ENCODE results near the gene RAC3. TPM values are rescaled to one million over a fixed set of nuclear protein-coding genes. Genes with fewer than 3 reads are reported as not detected.

The RAC3 gene
- total RNA-seq, 4 donors from 2014 or later = 1.8 to 2.5 (median 2.2) TPM

DNA sequence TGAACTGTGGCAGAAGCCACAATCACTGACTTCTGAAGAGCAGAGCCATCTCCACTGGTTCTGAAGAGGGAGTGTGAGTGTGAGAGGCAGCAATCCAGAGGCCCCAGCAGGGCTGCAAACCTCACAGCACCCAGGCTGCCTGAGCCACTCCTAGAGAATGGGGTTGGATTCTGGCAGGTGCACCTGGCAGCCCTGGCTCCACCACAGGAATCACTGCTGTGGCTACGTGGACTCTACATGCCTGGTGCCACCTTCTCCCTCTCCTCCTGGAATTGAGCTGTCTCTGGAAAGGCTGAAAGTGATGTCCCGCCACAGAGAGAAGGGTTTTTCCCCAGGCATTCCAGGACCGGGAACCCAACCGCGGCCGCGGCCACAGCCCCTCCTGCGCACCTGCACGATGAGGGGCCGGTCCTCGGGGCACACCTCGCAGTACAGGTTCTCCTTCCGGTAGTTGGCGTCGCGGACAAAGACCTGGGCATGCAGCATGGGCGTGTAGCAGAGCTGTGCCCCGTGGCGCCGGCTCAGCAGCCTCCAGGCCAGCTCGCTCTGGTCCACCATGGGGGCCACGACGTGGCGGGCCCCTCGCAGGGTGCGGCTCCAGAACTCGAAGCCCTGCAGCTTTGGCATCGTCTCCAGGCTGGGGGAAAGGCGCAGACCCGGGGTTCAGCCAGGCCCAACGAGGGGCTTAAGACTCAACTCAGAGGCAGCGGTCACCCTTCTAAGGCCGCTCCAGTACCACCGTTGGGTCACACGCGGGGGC lies 33.1 kb downstream of the RAC3 start:
- intact Hi-C loops (cut with DNase I) = no loop called here
- Histone ChIP-seq H3K9me3 (no peaks in the 10 kb centered on the region), H3K4me1 (peaks cover 25 to 33% (median 28%) of the 10 kb centered on the region in 4 donors), H3K4me3 (peak overlapping the region; percentile 80 to 90 (median 86)), H3K36me3 (peaks cover 17 to 48% (median 45%) of the 10 kb centered on the region in 4 donors), H3K27ac (replicated peaks in 1 of 4) (peak overlapping the region; percentile 79 to 91 (median 88)), H3K27me3 (no peaks in the 10 kb centered on the region)
- WGBS = 43% methylated on average over 22 of the region's 36 CpGs
- TF ChIP-seq, protein P1, sequence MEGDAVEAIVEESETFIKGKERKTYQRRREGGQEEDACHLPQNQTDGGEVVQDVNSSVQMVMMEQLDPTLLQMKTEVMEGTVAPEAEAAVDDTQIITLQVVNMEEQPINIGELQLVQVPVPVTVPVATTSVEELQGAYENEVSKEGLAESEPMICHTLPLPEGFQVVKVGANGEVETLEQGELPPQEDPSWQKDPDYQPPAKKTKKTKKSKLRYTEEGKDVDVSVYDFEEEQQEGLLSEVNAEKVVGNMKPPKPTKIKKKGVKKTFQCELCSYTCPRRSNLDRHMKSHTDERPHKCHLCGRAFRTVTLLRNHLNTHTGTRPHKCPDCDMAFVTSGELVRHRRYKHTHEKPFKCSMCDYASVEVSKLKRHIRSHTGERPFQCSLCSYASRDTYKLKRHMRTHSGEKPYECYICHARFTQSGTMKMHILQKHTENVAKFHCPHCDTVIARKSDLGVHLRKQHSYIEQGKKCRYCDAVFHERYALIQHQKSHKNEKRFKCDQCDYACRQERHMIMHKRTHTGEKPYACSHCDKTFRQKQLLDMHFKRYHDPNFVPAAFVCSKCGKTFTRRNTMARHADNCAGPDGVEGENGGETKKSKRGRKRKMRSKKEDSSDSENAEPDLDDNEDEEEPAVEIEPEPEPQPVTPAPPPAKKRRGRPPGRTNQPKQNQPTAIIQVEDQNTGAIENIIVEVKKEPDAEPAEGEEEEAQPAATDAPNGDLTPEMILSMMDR (IDR thresholded peaks at IDR 0.05) = no peak
- TF ChIP-seq EP300 (IDR thresholded peaks at IDR 0.05) (no peak), POLR2AphosphoS5 (IDR thresholded peaks at IDR 0.05) (no peak), POLR2A (IDR thresholded peaks at IDR 0.05; ENCODE audit: low read depth) (no peak)
- no peak for DNase-seq (ENCODE audit: extremely low spot score)

DNA sequence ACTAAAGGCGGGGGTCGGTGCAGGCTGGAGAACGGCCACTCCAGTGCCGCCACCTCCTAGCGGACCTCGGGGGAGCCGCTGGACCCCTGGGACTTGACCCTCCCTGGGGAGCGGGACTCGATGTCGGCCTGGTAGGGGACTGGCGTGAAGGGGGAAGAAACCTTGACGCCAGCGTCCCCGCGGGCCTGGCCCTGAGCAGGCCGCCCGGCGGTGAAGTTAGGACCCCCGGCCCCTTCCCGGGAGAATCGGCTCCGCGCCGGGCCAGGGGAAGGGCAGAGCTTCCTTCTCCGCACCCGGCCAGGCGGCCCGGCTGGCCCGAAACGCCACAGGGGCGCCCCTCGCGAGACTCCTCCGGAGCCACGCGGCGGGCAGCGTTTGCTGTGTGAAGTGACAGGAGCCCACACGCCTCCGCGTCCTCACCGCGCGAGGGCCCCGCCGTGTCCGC lies 33.7 kb downstream of the RAC3 start:
- H3K36me3 ChIP-seq = peaks cover 16 to 42% (median 39%) of the 10 kb centered on the region in 4 donors
- H3K4me1 ChIP-seq = peaks cover 25 to 33% (median 28%) of the 10 kb centered on the region in 4 donors
- H3K27ac ChIP-seq (replicated peaks in 1 of 4) = peak overlapping the region; percentile 79 to 91 (median 88)
- WGBS = 5% methylated on average over 8 of the region's 47 CpGs
- DNase-seq (ENCODE audit: extremely low spot score) = no peak
- H3K9me3 ChIP-seq = no peaks in the 10 kb centered on the region
- no peaks in the 10 kb centered on the region for H3K27me3 ChIP-seq
- TF ChIP-seq, protein P1 (IDR thresholded peaks at IDR 0.05) = no peak
- TF ChIP-seq EP300 (IDR thresholded peaks at IDR 0.05) (no peak), POLR2AphosphoS5 (IDR thresholded peaks at IDR 0.05) (no peak), POLR2A (IDR thresholded peaks at IDR 0.05; ENCODE audit: low read depth) (no peak)
- peak overlapping the region; percentile 80 to 90 (median 86) for H3K4me3 ChIP-seq
- intact Hi-C loops (cut with DNase I) = no loop called here

DNA sequence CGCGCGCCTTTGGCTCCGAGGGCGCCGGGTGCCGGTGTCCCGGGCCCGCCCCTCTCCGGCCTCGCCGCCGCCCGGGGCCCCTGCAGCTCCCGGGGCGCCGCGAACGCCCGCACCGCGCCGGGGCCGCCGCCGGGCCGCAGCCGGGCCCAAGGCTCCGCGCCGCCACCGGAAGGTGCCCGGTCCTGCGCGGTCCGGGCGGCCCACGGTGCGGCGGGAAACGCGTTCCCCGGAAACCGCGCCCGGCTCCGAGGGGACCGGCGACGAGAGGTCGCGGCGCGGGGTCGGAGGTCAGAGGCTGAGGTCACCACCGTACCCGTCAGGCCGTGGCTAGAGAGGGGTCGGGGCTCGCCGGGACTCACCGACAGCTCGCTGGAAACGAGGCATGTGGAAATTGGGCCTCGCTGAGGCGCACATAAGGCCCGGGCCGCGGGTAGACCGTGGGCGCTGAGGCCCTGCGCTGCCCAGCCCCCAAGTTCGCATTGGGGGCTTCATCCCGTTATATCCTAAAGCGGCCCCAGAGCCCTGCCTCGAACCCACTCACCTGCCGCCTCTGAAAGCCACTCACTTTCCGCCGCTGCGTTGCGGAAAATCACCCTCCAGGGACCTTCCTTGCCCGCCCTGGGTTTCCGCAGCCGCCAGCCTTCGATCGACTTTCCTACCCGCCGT lies 34.3 kb downstream of the RAC3 start, which contains the start of gene DUS1L:
Gene DUS1L (minus strand): TSS at position 167 of the 666 bp plus-strand sequence. CDS start 745 bp downstream, outside the sequence.
- intact Hi-C loops (cut with DNase I) = no loop called here
- Histone ChIP-seq H3K4me3 (peak within 1 kb of the TSS; percentile 80 to 90 (median 86)), H3K27ac (replicated peaks in 1 of 4) (peak within 1 kb of the TSS; percentile 79 to 91 (median 88)), H3K27me3 (no peaks in the 10 kb centered on the region), H3K9me3 (no peaks in the 10 kb centered on the region), H3K36me3 (peaks cover 16 to 36% (median 34%) of the 10 kb centered on the region in 4 donors), H3K4me1 (peaks cover 25 to 33% (median 28%) of the 10 kb centered on the region in 4 donors)
- TF ChIP-seq, protein P1 (IDR thresholded peaks at IDR 0.05) = no peak
- TF ChIP-seq POLR2AphosphoS5 (IDR thresholded peaks at IDR 0.05) (peak; percentile 65 to 81), EP300 (IDR thresholded peaks at IDR 0.05) (no peak)
- 44% methylated on average over 22 of the region's 88 CpGs for WGBS
- DNase-seq (ENCODE audit: extremely low spot score) = no peak

DNA sequence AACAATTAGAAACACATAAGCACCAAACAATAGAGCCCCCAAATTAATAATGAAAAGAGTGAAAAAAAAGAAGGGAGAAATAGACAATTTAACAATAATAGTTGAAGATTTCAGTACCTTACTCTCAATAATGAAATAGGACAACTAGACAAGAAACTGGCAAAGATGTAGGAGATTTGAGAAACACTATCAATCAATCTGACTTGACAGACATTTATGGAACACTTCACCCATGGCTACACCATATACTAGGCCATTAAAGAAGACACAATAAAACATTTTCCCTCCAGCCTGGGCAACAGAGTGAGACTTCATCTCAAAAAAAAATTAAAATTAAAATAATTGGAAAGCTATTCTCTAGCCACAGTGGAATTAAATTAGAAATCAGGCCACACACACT lies 39.1 kb downstream of the RAC3 start:
- Histone ChIP-seq H3K4me3 (no peak overlapping the region), H3K9me3 (no peaks in the 10 kb centered on the region), H3K27ac (replicated peaks in 1 of 4) (no peak overlapping the region), H3K27me3 (no peaks in the 10 kb centered on the region), H3K36me3 (no peaks in the 10 kb centered on the region), H3K4me1 (peaks cover 9 to 10% (median 9%) of the 10 kb centered on the region in 4 donors)
- intact Hi-C loops (cut with DNase I) = no loop called here
- TF ChIP-seq EP300 (IDR thresholded peaks at IDR 0.05) = no peak
- no peak for TF ChIP-seq POLR2AphosphoS5 (IDR thresholded peaks at IDR 0.05)
- TF ChIP-seq POLR2A (IDR thresholded peaks at IDR 0.05; ENCODE audit: low read depth) = no peak
- TF ChIP-seq, protein P1 (IDR thresholded peaks at IDR 0.05) = no peak
- DNase-seq (ENCODE audit: extremely low spot score) = no peak

Measured in esophagus muscularis mucosa (tissue), 4 donors.